Activated T-helper 1 cell treated with anti-CD3 and anti-CD28 coated beads, Interleukin-12 subunit alpha, Interleukin-12 subunit beta, Interleukin-2, Interleukin-4 antibody, amounts not matched to agents 30 ng/mL and 10 ng/mL and 1 ng/mL, durations not matched to agents 14 hours and 24 hours and 36 hours (primary cell): Measurements from ENCODE around the gene GET3. TPM values are rescaled to one million over a fixed set of nuclear protein-coding genes. Genes with fewer than 3 reads are reported as not detected.
A peak's percentile ranks its signal among the peaks of the same experiment; 100 is the strongest.

Experiments
- DNase-seq: peaks from one replicate; pipeline ENCODE4 v3.0.0; 2021; ENCODE audit warnings: low spot score
- H3K27ac Mint-ChIP-seq: one replicate; pipeline ENCODE4 v1.8.0; 2021; ENCODE audit warnings: mild to moderate bottlenecking, mixed read lengths
- H3K27me3 Mint-ChIP-seq: one replicate; pipeline ENCODE4 v1.8.0; 2022; ENCODE audit warnings: mild to moderate bottlenecking, moderate library complexity, mixed read lengths; ENCODE audit not compliant: insufficient read depth
- H3K36me3 Mint-ChIP-seq: one replicate; pipeline ENCODE4 v1.8.0; 2021; ENCODE audit warnings: low read depth, mixed read lengths
- H3K4me1 Mint-ChIP-seq: one replicate; pipeline ENCODE4 v1.8.0; 2021; ENCODE audit warnings: low read depth, mixed read lengths
- H3K4me3 Mint-ChIP-seq: one replicate; pipeline ENCODE4 v1.8.0; 2021; ENCODE audit warnings: mild to moderate bottlenecking, moderate library complexity, mixed read lengths
- H3K9me3 Mint-ChIP-seq: one replicate; pipeline ENCODE4 v1.8.0; 2021; ENCODE audit warnings: mixed read lengths
- intact Hi-C: fragments of 100-400 bp; cut with micrococcal nuclease; formaldehyde crosslinking; loops from one replicate; pipeline ENCODE4 v1.15.1; 2024
- total RNA-seq: library from RNA; stranded (reverse); gene quantifications from 2 replicates; pipeline ENCODE4 v1.2.3, GENCODE V29; 2022

The GET3 gene
- total RNA-seq, 1 donor from 2014 or later: 68.0 TPM

DNA sequence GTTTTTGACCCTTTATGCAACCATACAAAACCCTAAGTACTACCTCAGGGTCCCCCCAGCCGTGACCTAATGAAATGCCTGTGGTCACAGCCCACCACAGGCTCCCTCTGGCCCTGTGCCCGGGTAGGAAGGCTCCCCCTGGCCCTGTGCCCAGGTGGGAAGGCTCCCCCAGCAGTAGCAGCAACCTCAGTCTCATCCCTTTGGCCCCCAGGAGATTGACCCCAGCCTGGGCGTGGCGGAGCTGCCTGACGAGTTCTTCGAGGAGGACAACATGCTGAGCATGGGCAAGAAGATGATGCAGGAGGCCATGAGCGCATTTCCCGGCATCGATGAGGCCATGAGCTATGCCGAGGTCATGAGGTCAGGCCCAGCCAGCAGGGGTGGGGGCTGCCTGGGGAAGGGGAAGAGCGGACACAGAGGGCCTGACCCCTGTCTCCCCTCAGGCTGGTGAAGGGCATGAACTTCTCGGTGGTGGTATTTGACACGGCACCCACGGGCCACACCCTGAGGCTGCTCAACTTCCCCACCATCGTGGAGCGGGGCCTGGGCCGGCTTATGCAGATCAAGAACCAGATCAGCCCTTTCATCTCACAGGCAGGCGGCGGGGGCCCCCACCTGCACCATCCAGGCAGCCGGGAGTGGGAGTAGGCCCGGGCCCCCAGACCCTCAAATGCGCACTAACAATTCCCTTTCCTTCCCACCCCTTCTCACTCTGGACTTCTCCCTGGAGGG, 8.0 kb downstream of the GET3 start:
- Mint-ChIP-seq H3K9me3 (peaks cover 6% of the 10 kb centered on the region), H3K4me3 (no peak overlapping the region), H3K27me3 (no peaks in the 10 kb centered on the region), H3K36me3 (peaks cover 29% of the 10 kb centered on the region), H3K4me1 (no peaks in the 10 kb centered on the region), H3K27ac (no peak overlapping the region)
- intact Hi-C loops: no loop called here
- DNase-seq: no peak

DNA sequence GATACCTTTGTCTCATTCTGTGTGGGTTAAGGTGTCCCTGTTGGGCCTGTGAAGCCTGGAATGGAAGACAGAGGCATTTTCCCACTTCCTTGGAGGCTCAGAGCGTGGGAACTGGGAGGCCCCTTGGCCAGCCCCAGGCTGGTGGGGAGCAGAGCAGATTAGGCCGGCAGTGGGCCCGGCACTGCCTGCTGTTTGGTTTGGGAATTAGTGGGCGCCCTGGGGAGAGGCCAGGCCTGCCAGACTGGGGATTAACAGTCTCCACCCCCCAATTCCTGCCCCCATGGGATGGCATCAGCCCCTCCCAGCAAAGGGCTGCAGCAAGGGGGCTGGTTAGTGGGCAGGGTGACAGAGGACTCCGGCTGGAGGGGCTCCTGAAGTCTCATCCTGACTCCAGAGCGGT, 11.2 kb downstream of the GET3 start:
- peaks cover 22% of the 10 kb centered on the region for H3K36me3 Mint-ChIP-seq
- H3K4me1 Mint-ChIP-seq: no peaks in the 10 kb centered on the region
- H3K4me3 Mint-ChIP-seq: no peak overlapping the region
- no peak overlapping the region for H3K27ac Mint-ChIP-seq
- intact Hi-C loops: no loop called here
- peaks cover 6% of the 10 kb centered on the region for H3K9me3 Mint-ChIP-seq
- DNase-seq: no peak
- H3K27me3 Mint-ChIP-seq: peaks cover 5% of the 10 kb centered on the region

DNA sequence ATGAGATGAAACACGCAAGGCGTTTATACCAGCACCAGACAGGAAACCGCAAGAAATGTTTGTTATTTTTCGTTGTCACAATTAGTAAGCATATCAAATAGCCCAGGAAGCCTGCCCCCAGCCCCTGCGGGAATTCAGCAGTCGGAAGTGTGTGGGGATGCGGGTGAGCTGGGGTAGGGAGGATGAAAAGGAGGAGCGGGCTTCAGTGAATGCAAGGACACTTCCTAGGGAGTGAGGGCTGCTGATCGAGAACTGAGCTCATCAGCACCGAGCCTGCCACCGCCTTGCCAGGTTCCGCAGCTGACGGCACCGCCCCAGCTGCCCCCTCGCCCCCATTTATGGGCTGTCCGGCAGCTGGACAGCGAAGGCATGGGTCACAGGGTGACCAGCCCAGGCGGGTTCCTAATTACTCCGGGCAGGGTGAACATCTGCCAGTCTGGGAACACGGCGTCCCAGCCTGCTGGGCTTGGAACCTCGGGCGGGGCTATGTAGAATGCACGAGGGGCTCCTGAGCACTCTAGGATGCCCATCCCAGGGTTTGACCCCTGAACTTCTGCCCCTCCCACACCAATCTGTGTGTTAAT, 12.7 kb downstream of the GET3 start:
- H3K27me3 Mint-ChIP-seq: peaks cover 5% of the 10 kb centered on the region
- H3K4me3 Mint-ChIP-seq: no peak overlapping the region
- H3K4me1 Mint-ChIP-seq: no peaks in the 10 kb centered on the region
- peaks cover 18% of the 10 kb centered on the region for H3K36me3 Mint-ChIP-seq
- intact Hi-C loops: no loop called here
- H3K27ac Mint-ChIP-seq: no peak overlapping the region
- DNase-seq: no peak
- peaks cover 6% of the 10 kb centered on the region for H3K9me3 Mint-ChIP-seq

DNA sequence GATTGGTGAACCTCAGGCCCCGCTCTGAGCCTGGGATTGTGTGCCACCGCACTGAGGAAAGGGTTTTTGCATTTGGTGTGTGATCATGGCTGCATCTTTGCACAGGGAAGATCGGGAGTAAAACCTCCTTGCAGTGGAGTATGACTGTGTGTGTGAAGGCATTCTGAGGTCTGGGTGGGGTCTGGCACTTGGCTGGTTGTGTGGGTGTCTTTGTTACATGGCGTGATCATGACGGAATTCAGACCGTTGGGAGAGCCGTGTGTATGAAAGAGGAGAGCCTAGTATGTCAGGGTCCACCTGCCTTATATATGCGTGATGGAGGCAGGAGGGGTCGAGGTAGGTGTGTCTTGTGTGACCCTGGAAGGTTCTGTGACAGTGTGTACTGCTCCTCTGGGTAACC, 13.6 kb downstream of the GET3 start:
- intact Hi-C loops: no loop called here
- DNase-seq: no peak
- H3K4me1 Mint-ChIP-seq: no peaks in the 10 kb centered on the region
- H3K4me3 Mint-ChIP-seq: no peak overlapping the region
- H3K27ac Mint-ChIP-seq: no peak overlapping the region
- peaks cover 15% of the 10 kb centered on the region for H3K36me3 Mint-ChIP-seq
- H3K27me3 Mint-ChIP-seq: peaks cover 5% of the 10 kb centered on the region
- H3K9me3 Mint-ChIP-seq: peaks cover 6% of the 10 kb centered on the region

DNA sequence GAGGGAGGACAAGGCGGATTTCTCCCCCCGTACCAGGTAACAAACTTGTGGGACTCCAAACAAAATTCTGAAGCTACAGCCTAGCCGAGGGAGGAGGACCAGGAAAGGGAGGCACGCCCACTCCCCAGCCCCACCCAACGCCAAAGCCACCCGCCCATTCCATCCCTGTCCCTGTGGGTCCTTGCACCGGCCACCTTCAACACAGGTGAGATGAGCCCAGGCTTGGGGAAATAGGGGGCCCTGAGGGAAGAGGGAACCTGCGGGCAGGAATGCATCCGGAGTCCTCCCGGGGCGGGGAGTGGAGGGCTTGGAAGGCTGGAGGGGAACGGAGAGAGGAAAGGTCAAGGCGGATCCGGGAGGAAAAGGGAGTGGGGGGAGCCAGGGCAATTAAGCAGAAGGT, 14.3 kb downstream of the GET3 start, which contains the start of gene BEST2:
TSS of gene BEST2 (plus strand) at position 157 of the 400 bp plus-strand sequence. CDS start 802 bp downstream, outside the sequence.
- no peak within 1 kb of the TSS for H3K4me3 Mint-ChIP-seq
- H3K36me3 Mint-ChIP-seq: peaks cover 15% of the 10 kb centered on the region
- H3K27ac Mint-ChIP-seq: no peak within 1 kb of the TSS
- intact Hi-C loops: no loop called here
- H3K9me3 Mint-ChIP-seq: peaks cover 6% of the 10 kb centered on the region
- no peaks in the 10 kb centered on the region for H3K4me1 Mint-ChIP-seq
- peaks cover 5% of the 10 kb centered on the region for H3K27me3 Mint-ChIP-seq
- DNase-seq: no peak

DNA sequence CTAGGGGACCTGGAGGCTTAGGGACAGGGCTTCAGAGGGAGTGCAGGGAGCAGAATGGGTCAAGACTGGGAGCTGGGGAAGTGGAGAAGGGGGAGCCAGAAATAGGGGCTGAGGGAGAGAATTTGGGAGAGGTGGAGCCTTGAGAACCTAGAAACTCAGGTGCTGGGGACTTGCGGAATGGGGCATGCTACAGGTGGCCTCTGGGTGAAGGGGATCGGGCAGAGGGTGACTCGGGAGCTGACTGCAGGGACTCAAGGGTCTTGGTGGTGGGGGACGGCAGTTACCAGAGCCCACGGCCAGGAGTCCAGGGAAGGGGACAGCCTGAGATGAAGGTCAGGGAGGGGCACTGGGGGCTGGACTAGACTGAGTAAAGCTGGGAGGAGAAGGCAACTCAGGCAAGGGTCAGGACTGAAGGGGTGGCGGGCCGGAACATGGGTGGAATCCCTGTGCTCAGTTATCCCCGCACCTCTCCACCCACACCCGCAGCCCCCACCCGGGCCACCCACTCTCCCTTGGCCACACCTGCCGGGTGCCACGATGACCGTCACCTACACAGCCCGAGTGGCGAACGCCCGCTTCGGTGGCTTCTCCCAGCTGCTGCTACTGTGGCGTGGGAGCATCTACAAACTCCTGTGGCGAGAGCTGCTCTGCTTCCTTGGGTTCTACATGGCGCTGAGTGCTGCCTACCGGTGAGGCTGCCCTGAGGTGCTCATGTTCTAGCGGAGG, 14.9 kb downstream of the GET3 start:
- H3K27ac Mint-ChIP-seq: no peak overlapping the region
- DNase-seq: no peak
- H3K27me3 Mint-ChIP-seq: peaks cover 5% of the 10 kb centered on the region
- peaks cover 6% of the 10 kb centered on the region for H3K9me3 Mint-ChIP-seq
- no peak overlapping the region for H3K4me3 Mint-ChIP-seq
- peaks cover under 1% of the 10 kb centered on the region for H3K4me1 Mint-ChIP-seq
- H3K36me3 Mint-ChIP-seq: peaks cover 12% of the 10 kb centered on the region
- intact Hi-C loops: no loop called here

DNA sequence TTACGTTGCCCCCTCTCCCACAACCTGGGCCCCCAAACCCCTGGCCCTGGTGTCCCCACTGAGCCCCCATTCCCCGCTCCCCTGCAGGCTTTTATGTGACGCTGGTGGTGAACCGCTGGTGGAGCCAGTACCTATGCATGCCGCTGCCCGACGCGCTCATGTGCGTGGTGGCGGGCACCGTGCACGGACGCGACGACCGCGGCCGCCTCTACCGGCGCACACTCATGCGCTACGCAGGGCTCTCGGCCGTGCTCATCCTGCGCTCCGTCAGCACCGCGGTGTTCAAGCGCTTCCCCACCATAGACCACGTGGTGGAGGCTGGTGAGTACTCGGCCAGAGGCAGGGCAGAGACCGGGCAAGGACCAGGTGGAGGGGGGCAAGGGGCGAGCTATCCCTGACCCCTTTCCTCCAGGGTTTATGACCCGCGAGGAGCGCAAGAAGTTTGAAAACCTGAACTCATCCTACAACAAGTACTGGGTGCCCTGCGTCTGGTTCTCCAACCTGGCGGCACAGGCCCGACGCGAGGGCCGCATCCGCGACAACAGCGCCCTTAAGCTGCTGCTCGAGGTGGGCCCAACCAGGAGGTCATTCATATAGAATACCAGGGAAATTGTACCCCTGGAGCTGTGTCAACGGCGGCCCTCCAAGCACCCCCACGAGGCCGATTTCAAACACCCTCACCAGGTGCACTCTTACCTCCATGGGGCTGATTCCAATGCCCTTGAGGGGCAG, 17.3 kb downstream of the GET3 start:
- no peaks in the 10 kb centered on the region for H3K9me3 Mint-ChIP-seq
- H3K36me3 Mint-ChIP-seq: no peaks in the 10 kb centered on the region
- H3K27ac Mint-ChIP-seq: no peak overlapping the region

DNA sequence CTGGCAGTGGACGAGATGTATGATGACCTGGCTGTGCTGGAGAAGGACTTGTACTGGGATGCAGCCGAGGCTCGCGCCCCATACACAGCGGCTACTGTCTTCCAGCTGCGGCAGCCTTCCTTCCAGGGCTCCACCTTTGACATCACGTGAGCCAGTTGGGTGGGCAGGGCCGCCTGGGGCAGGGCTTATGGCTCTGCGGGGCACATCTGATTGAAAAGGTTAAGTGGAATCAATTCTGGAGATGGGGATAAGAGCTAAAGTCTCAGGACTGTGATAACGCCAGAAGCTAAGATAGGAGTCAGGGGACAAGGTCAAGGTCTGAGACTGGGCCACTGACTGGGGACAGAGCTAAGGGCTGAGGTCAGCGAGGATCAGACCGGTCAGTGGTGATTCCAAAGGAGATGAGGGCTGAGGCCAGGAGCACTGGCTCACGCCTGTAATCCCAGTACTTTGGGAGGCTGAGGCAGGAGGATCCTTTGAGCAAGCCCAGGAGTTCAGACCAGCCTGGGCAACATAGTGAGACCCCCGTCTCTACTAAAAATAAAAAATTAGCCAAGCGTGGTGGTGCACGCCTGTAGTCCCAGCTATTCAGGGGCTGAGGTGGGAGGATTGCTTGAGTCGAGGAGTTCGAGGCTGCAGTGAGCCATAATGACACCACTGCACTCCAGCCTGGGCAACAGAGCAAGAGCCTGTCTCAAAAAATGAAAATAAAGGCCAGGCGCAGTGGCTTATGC, 19.0 kb downstream of the GET3 start:
- peaks cover 10% of the 10 kb centered on the region for H3K27me3 Mint-ChIP-seq
- intact Hi-C loops: no loop called here

More for the DNA sequence above, 17.3 kb downstream of the GET3 start:
- no peak for DNase-seq
- Mint-ChIP-seq H3K4me3 (no peak overlapping the region), H3K27me3 (peaks cover 10% of the 10 kb centered on the region), H3K4me1 (peaks cover 5% of the 10 kb centered on the region)
- intact Hi-C loops: no loop called here

DNA sequence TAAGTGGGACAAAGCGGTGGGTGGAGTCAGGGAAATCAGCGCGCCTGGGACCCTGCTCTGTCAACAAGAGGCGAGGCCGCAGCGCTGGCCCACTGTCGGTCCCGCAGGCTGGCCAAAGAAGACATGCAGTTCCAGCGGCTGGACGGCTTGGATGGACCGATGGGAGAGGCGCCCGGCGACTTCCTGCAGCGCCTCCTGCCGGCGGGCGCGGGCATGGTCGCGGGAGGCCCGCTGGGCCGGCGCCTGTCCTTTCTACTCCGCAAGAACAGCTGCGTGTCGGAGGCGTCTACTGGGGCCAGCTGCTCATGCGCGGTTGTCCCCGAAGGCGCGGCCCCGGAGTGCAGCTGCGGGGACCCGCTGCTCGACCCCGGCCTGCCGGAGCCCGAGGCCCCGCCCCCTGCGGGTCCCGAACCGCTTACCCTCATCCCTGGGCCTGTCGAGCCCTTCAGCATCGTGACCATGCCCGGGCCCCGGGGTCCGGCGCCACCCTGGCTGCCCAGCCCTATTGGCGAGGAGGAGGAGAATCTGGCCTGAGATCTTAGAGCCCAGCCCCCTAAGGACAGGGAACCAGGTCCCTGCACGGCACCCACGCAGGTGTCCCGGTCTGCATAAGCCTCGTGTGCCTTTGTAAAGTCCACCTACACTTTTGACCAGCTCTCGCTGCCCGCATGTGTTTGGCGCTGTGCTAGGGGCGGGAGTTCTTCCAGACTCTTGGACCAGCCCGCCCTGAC, 20.4 kb downstream of the GET3 start:
- H3K27ac Mint-ChIP-seq: no peak overlapping the region

More for the DNA sequence above, 19.0 kb downstream of the GET3 start:
- Mint-ChIP-seq H3K9me3 (no peaks in the 10 kb centered on the region), H3K4me3 (peak overlapping the region; percentile 22), H3K27ac (no peak overlapping the region), H3K36me3 (no peaks in the 10 kb centered on the region), H3K4me1 (peaks cover 5% of the 10 kb centered on the region)
- DNase-seq: no peak

DNA sequence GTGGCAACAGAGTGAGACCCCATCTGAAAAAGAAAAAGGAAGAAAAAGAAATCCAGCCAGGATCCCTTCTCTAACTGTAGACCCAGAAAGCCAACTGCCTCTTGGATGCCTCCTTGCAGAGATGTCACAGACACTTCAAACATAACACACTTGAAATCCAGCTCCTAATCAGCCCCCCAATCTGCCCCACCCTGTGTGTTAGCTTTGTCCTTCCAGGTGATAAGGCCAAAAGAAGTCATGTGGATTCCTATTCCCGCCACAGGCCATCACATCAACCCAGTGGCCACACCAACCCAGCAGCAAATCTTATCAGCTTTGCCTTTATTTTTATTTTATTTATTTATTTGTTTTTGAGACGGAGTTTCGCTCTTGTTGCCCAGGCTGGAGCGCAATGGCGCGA, 22.4 kb downstream of the GET3 start:
- Mint-ChIP-seq H3K27ac (no peak overlapping the region), H3K27me3 (peaks cover 8% of the 10 kb centered on the region), H3K9me3 (no peaks in the 10 kb centered on the region), H3K36me3 (no peaks in the 10 kb centered on the region), H3K4me1 (peaks cover 5% of the 10 kb centered on the region), H3K4me3 (no peak overlapping the region)
- no peak for DNase-seq
- intact Hi-C loops: loop anchor here (1.0 kb wide), 2 partner anchors 37 to 88 kb away; no protein-coding TSS in a partner anchor

More for the DNA sequence above, 20.4 kb downstream of the GET3 start:
- intact Hi-C loops: loop anchor here (1.0 kb wide), 3 partner anchors 24 to 193 kb away; no protein-coding TSS in a partner anchor
- H3K9me3 Mint-ChIP-seq: no peaks in the 10 kb centered on the region
- peak overlapping the region; percentile 53 for H3K4me3 Mint-ChIP-seq
- H3K36me3 Mint-ChIP-seq: no peaks in the 10 kb centered on the region
- peak; percentile 68 for DNase-seq
- peaks cover 5% of the 10 kb centered on the region for H3K4me1 Mint-ChIP-seq
- H3K27me3 Mint-ChIP-seq: peaks cover 8% of the 10 kb centered on the region

DNA sequence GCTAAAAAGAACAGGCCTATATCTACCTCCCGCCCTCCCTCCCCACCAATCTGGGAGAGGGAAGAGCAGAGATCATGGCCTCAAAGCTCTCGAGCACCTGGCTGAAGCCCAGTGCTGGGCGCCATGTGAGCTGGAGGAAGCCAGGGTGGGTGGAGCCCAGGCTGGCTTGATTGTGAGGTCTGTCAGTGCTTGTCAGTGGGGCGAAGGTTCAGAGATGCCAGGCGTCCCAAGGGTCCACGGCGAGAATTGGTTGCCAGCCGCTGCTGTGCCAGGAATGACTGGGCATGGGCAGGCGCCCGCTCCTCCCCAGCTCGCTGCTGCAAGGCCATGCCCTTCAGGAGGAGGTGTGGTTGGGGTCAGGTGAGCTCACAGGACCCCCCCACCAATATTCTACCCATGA, 25.8 kb downstream of the GET3 start:
- Mint-ChIP-seq H3K9me3 (no peaks in the 10 kb centered on the region), H3K4me3 (no peak overlapping the region), H3K36me3 (no peaks in the 10 kb centered on the region), H3K27ac (no peak overlapping the region), H3K27me3 (peaks cover 8% of the 10 kb centered on the region), H3K4me1 (no peaks in the 10 kb centered on the region)
- intact Hi-C loops: no loop called here
- DNase-seq: no peak
